HuH-7.5 (cell line): ENCODE results near the gene GULP1.

Source experiments
- DNase-seq: peaks from one replicate; pipeline ENCODE4 v3.0.0; 2011; ENCODE audit warnings: low spot score

Gene GULP1

DNA sequence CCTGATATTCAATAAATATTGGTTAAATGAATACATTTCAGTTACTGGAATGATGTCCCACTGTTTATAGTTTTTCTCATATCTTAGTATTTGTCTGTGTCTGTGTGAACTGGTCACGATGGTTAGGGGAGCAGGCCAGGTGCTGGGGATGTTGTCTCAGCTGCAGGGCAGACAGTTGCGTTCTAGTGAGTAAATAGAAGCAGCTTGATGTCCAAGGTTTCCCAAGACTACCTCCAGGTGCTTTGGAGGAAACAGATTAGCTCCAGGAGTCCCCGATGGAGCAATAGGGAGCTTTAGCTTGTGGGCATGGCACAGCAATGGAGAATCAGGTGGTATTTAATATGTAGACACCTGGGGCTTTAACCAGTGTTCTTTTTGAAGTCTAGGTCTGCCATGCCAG is 75.5 kb downstream of the GULP1 start:
- no peak for DNase-seq

GRCh38 chr2:188369365-188369764 is 77.7 kb downstream of the GULP1 start:
- peak; percentile 19 for DNase-seq

GRCh38 chr2:188378371-188378950 is 86.8 kb downstream of the GULP1 start:
- no peak for DNase-seq

DNA sequence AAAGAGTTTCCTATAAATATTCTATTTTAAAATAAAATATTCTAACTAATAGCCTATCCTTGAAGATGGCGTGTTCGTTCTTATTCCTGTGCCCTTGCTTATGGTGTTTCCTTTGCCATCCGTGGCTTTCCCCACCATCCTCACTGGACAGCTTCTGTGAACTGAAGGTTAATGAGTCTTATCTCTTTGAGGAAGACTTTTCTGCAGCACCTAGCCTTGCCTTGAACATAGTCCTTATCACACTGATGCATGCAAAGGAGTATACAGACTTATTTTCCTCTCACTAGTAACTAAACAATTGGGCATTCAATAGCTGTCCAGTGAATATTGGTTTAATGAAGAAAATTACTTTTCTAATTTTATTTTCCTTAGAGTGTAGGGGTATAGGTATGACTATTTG is 88.1 kb downstream of the GULP1 start:
- DNase-seq: no peak

- DNase-seq: no peak
Measured at GRCh38 chr2:188380280-188380679, 88.6 kb downstream of the GULP1 start.

DNA sequence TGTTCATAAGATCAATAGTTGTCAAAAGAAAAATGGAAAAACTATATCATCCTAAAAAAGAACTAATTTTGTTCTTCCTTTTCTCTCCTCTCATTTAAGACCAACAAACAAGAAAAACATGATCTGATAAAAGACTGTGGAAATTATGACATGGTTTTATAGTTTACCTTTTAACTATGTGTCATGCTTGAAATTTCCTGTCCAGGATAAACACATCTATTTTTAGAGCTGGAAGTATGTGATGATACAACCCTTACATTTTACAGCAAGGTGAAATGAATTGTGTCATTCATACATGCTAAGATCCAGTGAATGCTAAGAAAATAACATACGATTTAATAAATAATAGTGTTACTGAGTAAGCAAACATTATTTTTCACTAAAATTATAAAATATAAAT is 89.9 kb downstream of the GULP1 start:
- DNase-seq: no peak

DNA sequence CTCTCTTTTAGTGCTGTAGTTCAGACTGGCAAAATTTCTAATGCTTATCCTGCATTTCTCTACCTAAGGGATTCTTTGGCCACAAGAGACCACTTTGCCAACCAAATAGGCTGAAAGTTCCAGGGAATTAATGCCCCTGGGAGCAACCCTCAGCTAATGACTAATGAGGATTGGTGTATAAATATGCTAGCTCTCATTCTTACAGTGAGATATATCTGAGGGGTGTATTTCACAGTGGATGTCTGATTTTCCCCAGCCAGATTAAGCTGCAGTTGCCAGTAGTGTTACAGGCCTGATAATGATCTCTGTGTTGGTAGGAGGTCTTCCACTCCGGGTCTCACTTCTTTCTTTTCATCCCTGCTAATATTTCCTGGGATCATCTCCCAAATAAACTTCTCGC is 90.4 kb downstream of the GULP1 start:
- DNase-seq: no peak

- DNase-seq: no peak
Measured at GRCh38 chr2:188383158-188383557, 91.5 kb downstream of the GULP1 start.

- no peak for DNase-seq
Measured at GRCh38 chr2:188385857-188386256, 94.2 kb downstream of the GULP1 start.

DNA sequence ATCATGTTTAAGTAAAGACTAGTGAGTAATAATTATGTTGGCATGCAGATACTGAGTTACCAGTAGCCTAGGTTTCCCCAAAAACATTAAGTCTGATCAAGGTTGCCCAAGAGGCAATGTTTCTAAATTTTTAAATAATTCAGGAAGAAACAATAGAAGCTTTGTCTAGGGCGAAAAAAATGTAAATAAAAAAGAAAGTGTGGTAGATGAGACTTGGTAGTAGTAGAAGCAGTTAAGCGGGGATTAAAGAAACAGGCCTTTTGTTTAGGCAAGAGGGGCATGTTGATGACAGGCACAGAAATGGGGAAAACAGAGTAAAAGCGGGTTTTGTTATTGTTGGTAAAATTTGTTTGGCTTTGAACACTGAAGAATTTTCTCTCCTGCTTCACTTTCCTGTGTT is 97.2 kb downstream of the GULP1 start:
- DNase-seq: no peak

DNA sequence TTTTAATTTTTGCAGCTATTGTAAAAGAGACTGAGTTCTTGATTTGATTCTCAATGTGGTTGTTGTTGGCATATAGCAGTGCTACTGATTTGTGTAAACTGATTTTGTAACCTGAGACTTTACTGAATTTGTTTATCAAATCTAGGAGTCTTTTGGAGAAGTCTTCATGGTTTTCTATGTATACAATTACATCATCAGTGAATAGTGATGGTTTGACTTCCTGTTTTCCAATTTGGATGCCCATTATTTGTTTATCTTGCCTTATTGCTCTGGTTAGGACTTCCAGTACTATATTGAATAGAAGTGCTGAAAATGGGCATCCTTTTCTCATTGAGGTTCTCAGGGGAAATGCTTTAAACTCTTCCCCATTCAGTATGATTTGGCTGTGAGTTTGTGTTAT is 99.7 kb downstream of the GULP1 start:
- DNase-seq: no peak

DNA sequence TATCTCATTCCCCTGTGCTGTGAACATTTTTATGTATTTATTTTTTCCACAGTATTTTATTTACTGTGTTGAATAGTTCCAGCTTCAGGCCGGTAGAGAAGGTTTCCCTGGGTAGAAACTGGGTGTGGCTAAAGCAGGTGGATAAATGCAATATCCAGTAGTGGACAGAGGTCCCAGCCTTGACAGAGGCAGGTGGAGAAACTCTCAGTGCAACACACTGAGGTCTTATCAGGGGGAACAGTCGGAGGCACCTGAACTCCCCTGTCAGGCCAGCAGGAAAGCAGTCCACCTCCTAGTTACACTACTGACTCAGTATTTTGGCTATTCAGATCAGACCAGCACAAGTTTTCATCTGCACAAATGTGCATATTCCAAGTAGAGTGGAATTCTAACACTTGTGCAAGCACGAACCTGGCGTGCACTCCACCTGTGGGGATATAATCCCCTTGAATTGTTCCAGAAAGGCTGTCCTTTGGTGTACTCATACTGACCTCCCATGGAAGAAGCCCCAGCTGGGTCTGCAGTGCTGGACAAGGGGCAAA is 103.3 kb downstream of the GULP1 start:
- no peak for DNase-seq

DNA sequence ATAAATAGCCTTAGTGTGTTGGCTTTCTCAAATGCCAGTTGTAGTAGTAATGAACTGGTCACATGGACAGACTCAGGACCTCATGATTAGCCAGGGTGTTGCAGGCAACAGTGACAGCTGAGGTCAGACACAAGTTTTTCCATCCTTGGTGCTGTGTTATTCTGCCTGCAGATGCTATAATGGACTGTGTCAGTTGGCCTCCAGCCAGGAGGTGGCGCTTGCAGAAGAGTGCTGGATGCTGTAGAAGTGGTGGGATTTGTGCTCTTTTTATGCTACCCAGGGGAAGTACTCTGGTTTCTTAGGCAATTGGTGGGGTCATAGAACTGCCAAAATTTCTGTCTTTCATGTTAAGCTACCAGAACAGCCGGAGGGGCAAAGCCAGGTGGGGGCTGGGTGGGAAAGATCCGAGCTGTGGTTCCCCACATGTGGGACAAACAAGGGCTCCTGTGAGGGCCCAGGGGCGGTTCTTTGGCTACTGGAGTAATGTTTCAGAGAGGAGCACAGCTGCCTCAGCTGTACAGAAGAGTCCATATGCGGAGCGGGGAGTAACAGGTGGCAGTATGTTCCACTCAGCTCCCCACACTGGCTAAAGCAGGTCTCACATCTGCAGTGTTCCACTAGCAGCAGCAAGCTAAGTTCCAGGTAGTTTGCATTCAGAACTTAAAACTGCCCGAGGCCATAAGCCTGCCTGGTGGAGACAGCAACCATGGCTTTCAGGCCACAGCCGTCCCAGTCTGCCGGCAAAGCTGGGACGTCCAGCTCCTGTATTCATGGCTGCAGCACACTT is 104.4 kb downstream of the GULP1 start:
- DNase-seq: no peak

- no peak for DNase-seq
Measured at GRCh38 chr2:188399159-188399558, 107.5 kb downstream of the GULP1 start.

DNA sequence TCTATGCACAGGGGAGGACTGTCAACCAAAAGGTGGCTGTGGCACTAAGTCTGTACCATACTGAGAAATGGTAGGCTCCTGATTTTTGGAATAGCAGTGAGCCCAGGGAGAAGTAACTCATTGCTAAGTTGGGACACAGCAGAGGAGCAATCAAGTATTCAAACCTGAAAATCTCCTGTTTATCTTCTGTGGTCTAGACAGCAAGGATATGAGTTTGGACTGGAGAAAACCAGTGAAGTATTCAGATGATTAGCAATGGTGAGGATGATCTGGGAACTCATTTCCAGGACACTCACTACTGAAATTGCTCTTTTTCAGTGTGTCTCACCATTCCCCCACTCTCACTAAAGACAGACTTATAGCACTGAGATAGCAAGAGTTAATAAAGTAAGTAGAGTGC is 112.0 kb downstream of the GULP1 start:
- no peak for DNase-seq

GRCh38 chr2:188404341-188405004 is 112.8 kb downstream of the GULP1 start:
- DNase-seq: no peak

DNA sequence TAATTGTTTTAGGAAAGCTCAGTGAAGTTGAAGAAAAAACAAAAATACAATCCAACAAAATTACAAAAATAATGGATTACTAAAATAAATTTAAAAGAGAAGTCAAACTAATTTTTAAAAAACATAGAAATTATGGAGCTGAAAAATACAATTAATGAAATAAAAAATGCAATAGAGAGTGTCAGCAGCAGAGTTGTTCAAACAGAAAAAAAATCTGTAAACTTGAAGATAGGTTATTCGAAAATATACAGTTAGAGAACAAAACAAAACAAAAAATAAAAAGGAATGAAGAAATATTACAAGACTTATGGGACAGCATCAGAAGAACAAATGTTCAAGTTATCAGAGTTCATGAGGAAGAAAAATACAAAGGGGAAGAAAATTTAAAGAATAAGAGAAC is 114.7 kb downstream of the GULP1 start:
- no peak for DNase-seq

- DNase-seq: no peak
Measured at GRCh38 chr2:188410504-188411235, 119.0 kb downstream of the GULP1 start.

- no peak for DNase-seq
Measured at GRCh38 chr2:188412190-188412589, 120.5 kb downstream of the GULP1 start.

DNA sequence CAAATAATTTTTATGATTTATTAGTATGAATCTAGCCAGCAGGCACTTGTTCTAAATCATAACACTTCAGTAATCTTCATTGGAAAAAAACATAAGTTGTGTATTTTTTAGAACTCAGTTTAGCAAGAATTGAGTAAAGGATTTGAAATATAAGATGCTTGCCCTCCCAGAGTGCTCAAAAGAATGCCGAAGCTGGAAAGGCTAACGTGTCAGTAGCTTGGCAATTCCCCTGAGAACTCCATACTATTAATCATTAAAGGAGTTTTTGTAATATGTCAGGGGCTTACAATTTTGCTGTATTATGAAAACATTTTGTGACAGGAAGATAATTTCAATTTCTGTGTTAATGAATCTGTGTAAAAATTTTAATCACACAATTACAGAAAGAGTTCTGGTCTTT is 122.7 kb downstream of the GULP1 start:
- DNase-seq: no peak

DNA sequence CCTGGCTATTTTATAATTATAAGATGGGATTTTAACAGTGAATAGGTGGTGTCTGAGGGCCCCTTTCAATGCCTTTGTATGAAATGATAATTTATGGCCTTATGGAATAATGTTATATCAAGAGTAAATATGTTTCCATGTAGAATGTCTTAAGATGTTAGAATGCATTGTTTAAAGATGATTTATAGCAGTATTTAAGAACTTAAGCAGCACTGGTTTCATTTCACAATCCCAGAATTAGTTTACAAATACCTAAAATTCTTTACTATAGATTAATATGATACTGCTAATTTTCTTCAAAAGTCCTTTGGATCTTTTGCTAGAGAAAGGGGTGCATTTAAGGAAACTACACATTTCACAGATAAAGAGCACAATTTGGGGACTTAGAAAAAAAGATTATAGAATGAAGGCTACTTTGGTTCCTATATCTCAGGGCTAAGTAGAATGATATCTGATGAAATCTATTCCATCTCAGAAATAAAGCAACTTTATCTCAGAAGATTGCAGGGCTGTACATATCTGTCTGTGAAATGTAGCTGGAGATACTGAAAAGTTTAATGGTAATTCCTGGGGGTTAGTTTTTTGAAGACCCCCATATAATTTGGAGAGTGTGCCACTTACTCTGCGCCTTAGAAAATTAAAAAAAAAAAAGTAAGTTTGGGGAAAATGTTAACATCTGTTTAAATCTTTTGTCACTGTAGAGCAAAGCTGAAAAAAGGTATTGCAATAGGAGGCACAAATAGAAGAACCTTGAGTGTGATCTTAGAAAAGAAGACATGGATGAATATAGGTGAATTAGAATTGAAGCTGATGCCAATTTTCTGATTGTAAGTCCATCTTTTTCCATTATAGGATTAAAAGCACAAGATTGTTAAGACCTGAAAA is 123.4 kb downstream of the GULP1 start:
- no peak for DNase-seq

GRCh38 chr2:188415754-188416083 is 124.0 kb downstream of the GULP1 start:
- peak; percentile 10 for DNase-seq
